GM12878 (cell line): ENCODE data around the gene FPGS. TPM values are rescaled to one million over a fixed set of nuclear protein-coding genes. Genes with fewer than 3 reads are reported as not detected.

Experiments
- ATAC-seq: fragments of 200-7000 bp; cut with Tn5 transposase; 3 replicates; pipeline ENCODE4 v1.9.1; 2020; ENCODE audit warnings: mild to moderate bottlenecking, moderate library complexity
- BruUV-seq: library from RNA; stranded (reverse); fragments of 400-500 nt; replicated peaks from 2 replicates; lab custom pipeline; 2021; lab: Mats Ljungman, UMichigan
- CTCF ChIA-PET: fragments of 300-600 bp; sonication (Branson Sonifier 250); formaldehyde crosslinking; extraction: SDS; loops from one replicate; lab custom pipeline; 2021; ENCODE audit warnings: inconsistent platforms; lab: Yijun Ruan, JAX
- POLR2A ChIA-PET: fragments of 350-600 bp; formaldehyde crosslinking; extraction: SDS; loops from one replicate; lab custom pipeline; 2021; ENCODE audit warnings: inconsistent platforms; lab: Charles Lee
- RAD21 ChIA-PET: fragments of 300-600 bp; sonication (Branson Sonifier 250); formaldehyde crosslinking; loops from one replicate; lab custom pipeline; 2023; ENCODE audit warnings: antibody characterized with exemption; ENCODE audit not compliant: unreplicated experiment; lab: Charles Lee
- SMC1A ChIA-PET: fragments of 300-600 bp; sonication (Branson Sonifier 250); formaldehyde crosslinking; loops from one replicate; lab custom pipeline; 2023; ENCODE audit not compliant: unreplicated experiment, uncharacterized antibody; lab: Charles Lee
- DNase-seq: peaks from one replicate; pipeline ENCODE4 v3.0.0-alpha.2; 2011; ENCODE audit warnings: low read depth, low spot score
- FAIRE-seq: peaks from 3 replicates; lab custom pipeline; 2011; peaks lifted over from hg19 to GRCh38; lab: Jason Lieb, UNC
- H2AFZ ChIP-seq: 2 replicates; pipeline ENCODE4 v1.6.0; 2011; ENCODE audit warnings: low read depth, low read length, control low read depth; ENCODE audit not compliant: control insufficient read depth
- H3K27ac ChIP-seq: 2 replicates; pipeline ENCODE4 v1.5.1; 2011; ENCODE audit warnings: control low read depth; ENCODE audit not compliant: control insufficient read depth, insufficient read depth
- H3K27me3 ChIP-seq, 2 experiments: replicated peaks in 1 of 2; 2 replicates each; pipeline versions ENCODE4 v1.6.0 to v1.6.1; 2011; ENCODE audit warnings: low read length in 1 of 2; ENCODE audit not compliant: control insufficient read depth in 2 of 2, insufficient read depth in 2 of 2
- H3K36me3 ChIP-seq, 2 experiments: 2 replicates each; pipeline ENCODE4 v1.5.1; 2011; ENCODE audit warnings: low read length in 1 of 2; ENCODE audit not compliant: control insufficient read depth in 2 of 2, insufficient read depth in 2 of 2
- H3K4me1 ChIP-seq: 2 replicates; pipeline ENCODE4 v1.6.1; 2011; ENCODE audit warnings: mild to moderate bottlenecking, low read length, moderate library complexity, mixed read lengths; ENCODE audit not compliant: control insufficient read depth, insufficient read depth
- H3K4me2 ChIP-seq: 2 replicates; pipeline ENCODE4 v1.6.0; 2011; ENCODE audit warnings: control low read depth; ENCODE audit not compliant: control insufficient read depth, insufficient read depth
- H3K4me3 ChIP-seq: fragments of 200-600 bp; sonication (generic); 2 replicates; pipeline ENCODE4 v1.5.1; 2016
- H3K79me2 ChIP-seq: 2 replicates; pipeline ENCODE4 v1.6.0; 2011; ENCODE audit warnings: low read length; ENCODE audit not compliant: control insufficient read depth, insufficient read depth
- H3K9ac ChIP-seq: 2 replicates; pipeline ENCODE4 v1.8.0; 2011; ENCODE audit warnings: low read length, control low read depth, mixed read lengths; ENCODE audit not compliant: control insufficient read depth, insufficient read depth
- H3K9me3 ChIP-seq: replicated peaks from 3 replicates; pipeline ENCODE4 v1.5.1; 2011; ENCODE audit warnings: mild to moderate bottlenecking, low read length; ENCODE audit not compliant: control insufficient read depth, insufficient read depth
- H4K20me1 ChIP-seq: 2 replicates; pipeline ENCODE4 v1.6.0; 2011; ENCODE audit not compliant: control insufficient read depth, insufficient read depth
- BACH1 ChIP-seq: fragments of 450-650 bp; IDR thresholded peaks from 2 replicates; pipeline ENCODE4 v1.6.1; 2017; ENCODE audit warnings: mild to moderate bottlenecking, borderline replicate concordance
- BHLHE40 ChIP-seq, 2 experiments: fragments of 450-650 bp in 1 of 2; IDR thresholded peaks; 2 replicates each; pipeline ENCODE4 v1.6.1; 2011 to 2017; ENCODE audit warnings: low read depth in 2 of 2, borderline replicate concordance in 1 of 2, improper control_type of control experiment in 1 of 2, low read length in 1 of 2, mild to moderate bottlenecking in 1 of 2
- CHD2 ChIP-seq: IDR thresholded peaks from 2 replicates; pipeline ENCODE4 v1.6.1; 2011; ENCODE audit warnings: low read depth, low read length, improper control_type of control experiment, borderline replicate concordance
- EGR1 ChIP-seq, 2 experiments: IDR thresholded peaks; 1 replicate in 1 of 2; 2 replicates in 1 of 2; pipeline ENCODE4 v1.6.1; 2011 to 2012; ENCODE audit warnings: low read depth in 2 of 2, low read length in 2 of 2, borderline replicate concordance in 1 of 2, mild to moderate bottlenecking in 1 of 2, moderate library complexity in 1 of 2
- MTA3 ChIP-seq: IDR thresholded peaks from 2 replicates; pipeline ENCODE4 v1.6.1; 2012; ENCODE audit warnings: low read length, inconsistent platforms, borderline replicate concordance
- MYB ChIP-seq: fragments of 150-350 bp; IDR thresholded peaks from 2 replicates; pipeline ENCODE4 v1.6.1; 2014; ENCODE audit warnings: mild to moderate bottlenecking, low read depth, low read length, borderline replicate concordance
- NBN ChIP-seq: fragments of 450-650 bp; IDR thresholded peaks from 2 replicates; pipeline ENCODE4 v1.6.1; 2016
- NR2C2 ChIP-seq: IDR thresholded peaks from 2 replicates; pipeline ENCODE4 v1.6.1; 2011; ENCODE audit warnings: borderline replicate concordance, low read depth; ENCODE audit not compliant: control insufficient read depth, insufficient read length
- NR2F1 ChIP-seq: fragments of 450-650 bp; conservative IDR thresholded peaks from 2 replicates; pipeline ENCODE4 v1.6.1; 2017; ENCODE audit warnings: mild to moderate bottlenecking
- PKNOX1 ChIP-seq: fragments of 450-650 bp; IDR thresholded peaks from 2 replicates; pipeline ENCODE4 v1.6.1; 2016; ENCODE audit warnings: mild to moderate bottlenecking
- POLR2AphosphoS2 ChIP-seq: IDR thresholded peaks from 2 replicates; pipeline ENCODE4 v1.6.1; 2011; ENCODE audit warnings: low read depth, mild to moderate bottlenecking, low read length, improper control_type of control experiment, moderate library complexity
- RAD51 ChIP-seq: fragments of 450-650 bp; IDR thresholded peaks from 2 replicates; pipeline ENCODE4 v1.6.1; 2016; ENCODE audit warnings: moderate library complexity, mild to moderate bottlenecking, inconsistent platforms
- RB1 ChIP-seq: fragments of 450-650 bp; formaldehyde crosslinking; IDR thresholded peaks from 2 replicates; pipeline ENCODE4 v1.6.1; 2017; ENCODE audit warnings: mild to moderate bottlenecking, borderline replicate concordance
- RELB ChIP-seq: fragments of 450-650 bp; IDR thresholded peaks from 2 replicates; pipeline ENCODE4 v1.6.1; 2017; ENCODE audit warnings: low read depth, mild to moderate bottlenecking, moderate library complexity
- STAT1 ChIP-seq: fragments of 450-650 bp; conservative IDR thresholded peaks from 2 replicates; pipeline ENCODE4 v1.6.1; 2014; ENCODE audit warnings: antibody characterized with exemption, mild to moderate bottlenecking
- WGBS: methylation state at CpG from one replicate; pipeline ENCODE4 v1.1.6; 2016; ENCODE audit warnings: low lambda C conversion rate; ENCODE audit not compliant: insufficient replicate concordance, insufficient coverage; ENCODE audit errors: missing lambda C conversion rate; 5-methylcytosine and 5-hydroxymethylcytosine counted together
- in situ Hi-C: fragments of 300-500 bp; cut with MboI; formaldehyde crosslinking; loops from 9 replicates; pipeline ENCODE4 v1.14.3; 2018; ENCODE audit warnings: mixed read lengths
- intact Hi-C: fragments of 100-400 bp; cut with micrococcal nuclease; formaldehyde crosslinking; loops from one replicate; pipeline ENCODE4 v1.14.2; 2022; ENCODE audit not compliant: unreplicated experiment
- polyA plus RNA-seq, 11 experiments: library from polyadenylated mRNA; depleted of rRNA in 4 of 11; unstranded in 6 of 11; stranded (reverse) in 5 of 11; fragments of >200 nt; fragmentation: Nextera tagmentation in 4 of 11; fragmentation: Illumina TruSeq in 1 of 11; extraction: Ambion mirVana in 4 of 11; extraction: Trizol in 1 of 11; gene quantifications; 1 replicate in 1 of 11; 2 replicates in 10 of 11; pipeline versions ENCODE4 v1.2.1 to v1.2.3, GENCODE V29; 2011 to 2016; ENCODE audit warnings: inconsistent platforms in 2 of 11, missing spikeins in 2 of 11, low read depth in 1 of 11
- total RNA-seq, 4 experiments: library from RNA; depleted of rRNA in 3 of 4; stranded (reverse); fragments of >200 nt in 3 of 4; fragmentation: Illumina TruSeq in 1 of 4; extraction: Trizol in 1 of 4; gene quantifications; 2 replicates each; pipeline versions ENCODE4 v1.2.1 to v1.2.3, GENCODE V29; 2013 to 2021
- TF ChIP-seq, protein P1 (sequence below): fragments of 450-650 bp; conservative IDR thresholded peaks from 2 replicates; pipeline ENCODE4 v1.6.1; 2017; ENCODE audit warnings: mild to moderate bottlenecking, moderate library complexity

FPGS gene
- total and polyA plus RNA-seq, 10 of the 15 experiments (the other 5 are each of a cell fraction or from before 2014, with no cell fraction given): 1.2 to 127 (median 80.4) TPM

DNA sequence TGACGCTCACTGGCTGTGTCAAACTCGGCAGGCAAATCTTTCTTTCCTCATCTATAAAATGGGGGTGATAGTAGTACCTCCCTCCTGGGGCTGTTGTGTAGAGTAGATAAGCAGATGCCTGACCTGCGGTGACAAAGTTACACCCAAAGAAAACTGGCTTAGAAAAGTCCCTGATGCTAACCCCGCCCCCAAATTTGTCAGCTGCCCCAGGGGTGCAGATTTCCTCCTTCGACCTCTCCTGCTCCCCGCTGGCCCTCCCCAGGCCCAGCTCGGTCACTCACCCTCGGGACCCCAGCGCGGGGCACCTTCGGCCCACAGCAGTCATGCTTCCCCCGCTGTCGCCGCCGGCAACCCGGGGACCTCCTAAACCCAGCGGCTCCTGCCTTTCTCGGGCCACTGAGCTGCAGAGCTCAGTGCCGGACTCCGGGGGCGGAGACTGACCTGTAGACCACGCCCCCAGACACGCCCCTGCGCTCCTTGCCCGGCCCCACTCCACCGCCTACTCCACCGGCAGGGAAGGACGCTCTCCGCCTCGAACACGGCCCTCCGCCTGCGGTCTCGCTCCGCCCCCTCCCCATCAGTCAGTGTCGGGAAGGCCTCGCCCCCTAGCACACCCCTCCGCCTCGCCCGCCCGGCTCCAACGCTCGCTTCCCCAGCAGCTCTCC is 31.6 kb upstream of the FPGS start:
- 0 out of 2 replicates have a peak overlapping the region, but pooled peaks have one; percentile 1 for H2AFZ ChIP-seq
- peaks cover 3% of the 10 kb centered on the region; the same call in 1 of the 2 replicates for H4K20me1 ChIP-seq
- DNase-seq (peak; percentile 90), ATAC-seq (peak; percentile 95), FAIRE-seq (peak; percentile 94)
- 1% methylated on average over 35 of the region's 43 CpGs for WGBS
- intact Hi-C loops (no loop called here), in situ Hi-C loops (no loop called here)
- H3K27me3 ChIP-seq: no peaks in the 10 kb centered on the region
- ChIA-PET CTCF (interaction anchor here (0.5 to 9.2 kb wide), 12 partner anchors 8 to 162 kb away, joined by 3 to 75 read pairs (median 4); partner anchors contain the start of genes CDK9, SH2D3C, ST6GALNAC4 and TOR2A), RAD21 (interaction anchor here (0.6 to 7.6 kb wide), 11 partner anchors 8 to 225 kb away, joined by 3 to 61 read pairs (median 5); partner anchors contain the start of genes CDK9, ST6GALNAC4 and TOR2A), POLR2A (interaction anchor here (0.5 to 3.6 kb wide), 16 partner anchors 9 to 329 kb away, joined by 3 to 42 read pairs (median 6); partner anchors contain the start of genes CDK9, FPGS, ST6GALNAC4 and TOR2A), SMC1A (interaction anchor here (0.6 to 1.9 kb wide), 8 partner anchors 8 to 150 kb away, joined by 3 to 26 read pairs (median 4); partner anchors contain the start of genes CDK9 and TOR2A)
- H3K27ac ChIP-seq: peak overlapping the region; percentile 23; the same call in 1 of the 2 replicates
- no peaks in the 10 kb centered on the region for H3K9me3 ChIP-seq
- H3K9ac ChIP-seq: peak overlapping the region; percentile 21
- H3K4me1 ChIP-seq: peaks cover 24% of the 10 kb centered on the region
- H3K79me2 ChIP-seq: peaks cover 16% of the 10 kb centered on the region
- no TSS peak for BruUV-seq
- H3K36me3 ChIP-seq: peaks cover 5 to 30% of the 10 kb centered on the region in 2 experiments
- H3K4me2 ChIP-seq: peak overlapping the region; percentile 65
- H3K4me3 ChIP-seq: peak overlapping the region; percentile 79
- peak; percentile 34; the same call in 1 of the 2 replicates for TF ChIP-seq BACH1
- TF ChIP-seq STAT1: no peak
- TF ChIP-seq PKNOX1: peak; percentile 97
- TF ChIP-seq BHLHE40 (IDR thresholded peaks at IDR 0.05; ENCODE audit: borderline replicate concordance in 1 of 2, low read depth in 2 of 2, low read length in 1 of 2): peak in 1 of 2 experiments; percentile 57; a peak in 1 of 4 replicates
- peak in 1 of 2 experiments; percentile 70; a peak in 1 of 3 replicates for TF ChIP-seq EGR1 (IDR thresholded peaks at IDR 0.05; ENCODE audit: borderline replicate concordance in 1 of 2, low read depth in 2 of 2, low read length in 2 of 2)
- 0 out of 2 replicates have a peak, but pooled peaks have one; percentile 60 for TF ChIP-seq NBN
- TF ChIP-seq MYB: 0 out of 2 replicates have a peak, but pooled peaks have one; percentile 10
- TF ChIP-seq, protein P1, sequence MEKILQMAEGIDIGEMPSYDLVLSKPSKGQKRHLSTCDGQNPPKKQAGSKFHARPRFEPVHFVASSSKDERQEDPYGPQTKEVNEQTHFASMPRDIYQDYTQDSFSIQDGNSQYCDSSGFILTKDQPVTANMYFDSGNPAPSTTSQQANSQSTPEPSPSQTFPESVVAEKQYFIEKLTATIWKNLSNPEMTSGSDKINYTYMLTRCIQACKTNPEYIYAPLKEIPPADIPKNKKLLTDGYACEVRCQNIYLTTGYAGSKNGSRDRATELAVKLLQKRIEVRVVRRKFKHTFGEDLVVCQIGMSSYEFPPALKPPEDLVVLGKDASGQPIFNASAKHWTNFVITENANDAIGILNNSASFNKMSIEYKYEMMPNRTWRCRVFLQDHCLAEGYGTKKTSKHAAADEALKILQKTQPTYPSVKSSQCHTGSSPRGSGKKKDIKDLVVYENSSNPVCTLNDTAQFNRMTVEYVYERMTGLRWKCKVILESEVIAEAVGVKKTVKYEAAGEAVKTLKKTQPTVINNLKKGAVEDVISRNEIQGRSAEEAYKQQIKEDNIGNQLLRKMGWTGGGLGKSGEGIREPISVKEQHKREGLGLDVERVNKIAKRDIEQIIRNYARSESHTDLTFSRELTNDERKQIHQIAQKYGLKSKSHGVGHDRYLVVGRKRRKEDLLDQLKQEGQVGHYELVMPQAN: peak; percentile 52; the same call in 1 of the 2 replicates
- peak; percentile 56; the same call in 1 of the 2 replicates for TF ChIP-seq CHD2
- peak; percentile 65 for TF ChIP-seq NR2F1
- peak; percentile 15; the same call in 1 of the 2 replicates for TF ChIP-seq RB1
- peak; percentile 53; the same call in 1 of the 2 replicates for TF ChIP-seq RELB
- 0 out of 2 replicates have a peak, but pooled peaks have one; percentile 21 for TF ChIP-seq RAD51
- peak; percentile 47; the same call in 1 of the 2 replicates for TF ChIP-seq POLR2AphosphoS2
- TF ChIP-seq NR2C2: no peak
- TF ChIP-seq MTA3: no peak
